ENCODE data around the gene EEFSEC.

GRCh38 chr3:128182656-128183055 is 29.4 kb downstream of the EEFSEC start:
- no peak for TF ChIP-seq CTCF (optimal IDR thresholded peaks at IDR 0.05 in 1 of 3, IDR thresholded peaks at IDR 0.05 in 1 of 3, conservative IDR thresholded peaks at IDR 0.05 in 1 of 3; ENCODE audit: extremely low read depth in 1 of 3, insufficient read depth in 2 of 3, low read length in 3 of 3)
- TF ChIP-seq EZH2 (IDR thresholded peaks at IDR 0.05; ENCODE audit: low read length), result no peak
